AG04450 (cell line): Measurements from ENCODE around the gene COL23A1. TPM values are rescaled to one million over a fixed set of nuclear protein-coding genes. Genes with fewer than 3 reads are reported as not detected.

Source experiments
- CTCF ChIA-PET: fragments of 300-600, 350-600 bp; formaldehyde crosslinking; extraction: SDS; loops from one replicate; lab custom pipeline; 2022; ENCODE audit warnings: antibody characterized with exemption, inconsistent platforms; lab: Charles Lee
- POLR2A ChIA-PET: fragments of 350-600 bp; formaldehyde crosslinking; extraction: SDS; loops from one replicate; lab custom pipeline; 2021; ENCODE audit warnings: antibody characterized with exemption, inconsistent platforms; lab: Yijun Ruan, JAX
- DNase-seq: peaks from one replicate; pipeline ENCODE4 v3.0.0-alpha.2; 2011; ENCODE audit warnings: low read depth, low spot score
- H3K27ac ChIP-seq: one replicate; pipeline ENCODE4 v1.5.1; 2012; ENCODE audit warnings: low read depth, low read length, control low read depth
- H3K27me3 ChIP-seq: one replicate; pipeline ENCODE4 v1.6.0; 2012; ENCODE audit warnings: low read length; ENCODE audit not compliant: control insufficient read depth, insufficient read depth
- H3K4me3 ChIP-seq: 2 replicates; pipeline ENCODE4 v1.5.1; 2011; ENCODE audit warnings: mild to moderate bottlenecking, low read depth, low read length, control low read depth
- H3K9me3 ChIP-seq: 2 replicates; pipeline ENCODE4 v1.5.1; 2012; ENCODE audit warnings: low read length; ENCODE audit not compliant: control insufficient read depth, insufficient read depth
- CTCF ChIP-seq: IDR thresholded peaks from 2 replicates; pipeline ENCODE4 v1.5.1; 2011; ENCODE audit warnings: low read depth, low read length, control low read depth, inconsistent platforms
- polyA plus RNA-seq: library from polyadenylated mRNA; depleted of rRNA; stranded (reverse); fragments of >200 nt; gene quantifications from 2 replicates; pipeline ENCODE4 v1.2.3, GENCODE V29; 2011

COL23A1 gene
- polyA plus RNA-seq, 1 experiment = not detected

- Histone ChIP-seq H3K27me3 (no peaks in the 10 kb centered on the region), H3K9me3 (peaks cover 42% of the 10 kb centered on the region), H3K27ac (no peak overlapping the region), H3K4me3 (no peak overlapping the region)
- CTCF ChIA-PET = interaction anchor here (0.9 kb wide), 1 partner anchor 8 kb away, joined by 3 read pairs; no protein-coding TSS in a partner anchor
- no peak for DNase-seq
- POLR2A ChIA-PET = no interaction called here
- peak; percentile 35 for TF ChIP-seq CTCF
Measured at GRCh38 chr5:178461004-178461730, 129.0 kb downstream of the COL23A1 start.

GRCh38 chr5:178460598-178460997 is 129.6 kb downstream of the COL23A1 start:
- H3K27me3 ChIP-seq = no peaks in the 10 kb centered on the region
- TF ChIP-seq CTCF = no peak
- ChIA-PET CTCF (no interaction called here), POLR2A (no interaction called here)
- H3K27ac ChIP-seq = no peak overlapping the region
- H3K9me3 ChIP-seq = peaks cover 37% of the 10 kb centered on the region
- no peak overlapping the region for H3K4me3 ChIP-seq
- no peak for DNase-seq

- TF ChIP-seq CTCF = no peak
- CTCF ChIA-PET = no interaction called here
- POLR2A ChIA-PET = no interaction called here
- H3K27me3 ChIP-seq = no peaks in the 10 kb centered on the region
- no peak for DNase-seq
- no peak overlapping the region for H3K27ac ChIP-seq
- H3K4me3 ChIP-seq = no peak overlapping the region
- H3K9me3 ChIP-seq = peaks cover 37% of the 10 kb centered on the region
Measured at GRCh38 chr5:178460174-178460573, 130.0 kb downstream of the COL23A1 start.

- Histone ChIP-seq H3K4me3 (no peak overlapping the region), H3K9me3 (peaks cover 31% of the 10 kb centered on the region), H3K27ac (no peak overlapping the region), H3K27me3 (no peaks in the 10 kb centered on the region)
- POLR2A ChIA-PET = no interaction called here
- TF ChIP-seq CTCF = no peak
- CTCF ChIA-PET = no interaction called here
- DNase-seq = no peak
Measured at GRCh38 chr5:178458140-178458539, 132.1 kb downstream of the COL23A1 start.

- Histone ChIP-seq H3K9me3 (peaks cover 31% of the 10 kb centered on the region), H3K4me3 (no peak overlapping the region), H3K27ac (no peak overlapping the region), H3K27me3 (no peaks in the 10 kb centered on the region)
- TF ChIP-seq CTCF = no peak
- DNase-seq = no peak
- ChIA-PET POLR2A (no interaction called here), CTCF (no interaction called here)
Measured at GRCh38 chr5:178457471-178457870, 132.7 kb downstream of the COL23A1 start.
